ENCODE results near the gene RIMS4. TPM values are rescaled to one million over a fixed set of nuclear protein-coding genes. Genes with fewer than 3 reads are reported as not detected.

RIMS4 gene
- total RNA-seq, 1 experiment from 2014 or later: 16.3 TPM

GRCh38 chr20:44843876-44844275 is 33.5 kb upstream of the RIMS4 start:
- H4K8ac ChIP-seq (replicated peaks; ENCODE audit: insufficient read length, low read depth, low read length): no peak overlapping the region
- TF ChIP-seq CTCF (conservative IDR thresholded peaks at IDR 0.05): no peak
- no peak overlapping the region for H2BK15ac ChIP-seq (ENCODE audit: low read depth, low read length)
- no peaks in the 10 kb centered on the region for H3K9me3 ChIP-seq (ENCODE audit: control insufficient read depth, low read depth, low read length)
- no peak overlapping the region for H3K9ac ChIP-seq (ENCODE audit: extremely low read depth, insufficient read length, low read length)
- H3K14ac ChIP-seq (ENCODE audit: insufficient read depth, low read length): no peak overlapping the region
- H2BK5ac ChIP-seq (ENCODE audit: insufficient read length, low read length): no peak overlapping the region
- H2BK20ac ChIP-seq (ENCODE audit: low read depth, low read length, poor library complexity, severe bottlenecking): no peak overlapping the region
- no peak overlapping the region for H3K56ac ChIP-seq (ENCODE audit: insufficient read length, low read depth, low read length)
- H3K4ac ChIP-seq (ENCODE audit: low read depth, low read length): no peak overlapping the region
- no peaks in the 10 kb centered on the region for H4K20me1 ChIP-seq (ENCODE audit: control insufficient read depth, insufficient read depth, insufficient read length)
- no peak overlapping the region for H2AFZ ChIP-seq (ENCODE audit: low read length)
- H3K27ac ChIP-seq (ENCODE audit: insufficient read length, low read depth, low read length): no peak overlapping the region
- H3K18ac ChIP-seq (ENCODE audit: insufficient read length, low read depth, low read length): no peak overlapping the region
- no peaks in the 10 kb centered on the region for H3K23me2 ChIP-seq (ENCODE audit: insufficient read length, low read depth, low read length, poor library complexity, severe bottlenecking)
- no peak overlapping the region for H2AK5ac ChIP-seq (ENCODE audit: insufficient read length, low read length)
- H2BK120ac ChIP-seq (ENCODE audit: low read depth, low read length, poor library complexity, severe bottlenecking): no peak overlapping the region
- H3K4me2 ChIP-seq (ENCODE audit: insufficient read depth, insufficient read length, low read length): no peak overlapping the region
- H3K23ac ChIP-seq (ENCODE audit: insufficient read length, low read depth, low read length): no peak overlapping the region
- peaks cover 0 to 6% (median 4%) of the 10 kb centered on the region in 3 experiments; a peak in 6 of 7 replicates for H3K36me3 Mint-ChIP-seq (ENCODE audit: insufficient read depth in 1 of 3, low read depth in 3 of 3)
- WGBS (ENCODE audit: extremely low coverage, insufficient read length, low lambda C conversion rate): no CpG with 5 or more reads among the region's 5 CpGs
- no peak overlapping the region for H2BK12ac ChIP-seq (ENCODE audit: insufficient read length, low read depth, low read length)
- H3K79me2 ChIP-seq (ENCODE audit: insufficient read depth, low read length): no peaks in the 10 kb centered on the region
- no peak overlapping the region for H3K4me3 Mint-ChIP-seq
- H3T11ph ChIP-seq (ENCODE audit: low read length): no peak overlapping the region
- no peaks in the 10 kb centered on the region for H3K79me1 ChIP-seq (ENCODE audit: insufficient read depth, low read depth, low read length, poor library complexity, severe bottlenecking)
- no peaks in the 10 kb centered on the region for H3K4me1 ChIP-seq (ENCODE audit: insufficient read depth, low read length)
- peaks cover 7 to 8% of the 10 kb centered on the region in 2 experiments for H3K9me3 Mint-ChIP-seq
- DNase-seq: no peak
- no peaks in the 10 kb centered on the region for H3K27me3 ChIP-seq (ENCODE audit: insufficient read depth, low read length)
- no peaks in the 10 kb centered on the region for H3K4me1 Mint-ChIP-seq
- no peak overlapping the region for H3K27ac Mint-ChIP-seq
- H4K91ac ChIP-seq (ENCODE audit: insufficient read length, low read depth, low read length): no peak overlapping the region
- H3K27me3 Mint-ChIP-seq (ENCODE audit: low read depth): peaks cover 16% of the 10 kb centered on the region
- H4K5ac ChIP-seq (ENCODE audit: insufficient read length, low read depth, low read length): no peak overlapping the region

Data from H9 (cell line).